ENCODE results near the gene NUTM2F. TPM values are rescaled to one million over a fixed set of nuclear protein-coding genes. Genes with fewer than 3 reads are reported as not detected.
"Not testable (repeated sequence)": the region's sequence is repeated elsewhere in the genome, so short reads cannot be mapped to it uniquely, and the experiment has no call there.

Gene NUTM2F
- total RNA-seq, 3 donors from 2014 or later (not counting 1 experiment from before 2014, with no cell fraction given): not detected

DNA sequence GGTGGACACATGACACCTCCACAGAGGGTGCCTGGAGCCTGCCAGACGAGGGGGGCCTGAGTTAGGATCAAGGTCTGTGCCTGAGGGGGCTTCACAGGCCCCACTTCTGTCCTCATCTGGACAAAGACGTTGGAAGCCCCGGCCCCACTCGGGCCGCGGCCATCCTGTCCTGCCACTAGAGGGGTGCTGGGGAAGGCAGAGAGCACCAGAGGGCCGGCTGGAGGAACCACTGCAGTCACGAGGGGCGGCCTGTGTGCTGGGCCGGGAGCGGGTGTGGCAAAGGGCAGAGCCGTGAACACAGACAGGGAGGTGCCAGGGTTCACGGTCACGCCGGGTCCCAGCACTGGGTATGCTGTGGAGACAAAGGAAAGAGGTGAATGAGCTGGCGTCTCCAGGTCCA lies 2.9 kb downstream of the NUTM2F start:
- 95% methylated on average over 14 of the region's 16 CpGs for WGBS (ENCODE audit: insufficient coverage)
- H3K27me3 ChIP-seq (ENCODE audit: control insufficient read depth, insufficient read depth, low read length); DNase-seq; ATAC-seq; intact Hi-C loops (cut with micrococcal nuclease); H3K36me3 ChIP-seq (ENCODE audit: control insufficient read depth, insufficient read depth, low read length); H3K27ac ChIP-seq (ENCODE audit: low read length); H3K4me3 ChIP-seq (ENCODE audit: low read length); H3K27me3 Mint-ChIP-seq (ENCODE audit: low read depth in 2 of 2); H3K9me3 Mint-ChIP-seq; H3K4me3 Mint-ChIP-seq; H3K4me1 Mint-ChIP-seq; H3K9me3 ChIP-seq (ENCODE audit: control insufficient read depth, insufficient read depth, low read length); H3K27ac Mint-ChIP-seq; H3K36me3 Mint-ChIP-seq; H3K4me1 ChIP-seq (ENCODE audit: control insufficient read depth, insufficient read depth, low read length): not testable (repeated sequence)

DNA sequence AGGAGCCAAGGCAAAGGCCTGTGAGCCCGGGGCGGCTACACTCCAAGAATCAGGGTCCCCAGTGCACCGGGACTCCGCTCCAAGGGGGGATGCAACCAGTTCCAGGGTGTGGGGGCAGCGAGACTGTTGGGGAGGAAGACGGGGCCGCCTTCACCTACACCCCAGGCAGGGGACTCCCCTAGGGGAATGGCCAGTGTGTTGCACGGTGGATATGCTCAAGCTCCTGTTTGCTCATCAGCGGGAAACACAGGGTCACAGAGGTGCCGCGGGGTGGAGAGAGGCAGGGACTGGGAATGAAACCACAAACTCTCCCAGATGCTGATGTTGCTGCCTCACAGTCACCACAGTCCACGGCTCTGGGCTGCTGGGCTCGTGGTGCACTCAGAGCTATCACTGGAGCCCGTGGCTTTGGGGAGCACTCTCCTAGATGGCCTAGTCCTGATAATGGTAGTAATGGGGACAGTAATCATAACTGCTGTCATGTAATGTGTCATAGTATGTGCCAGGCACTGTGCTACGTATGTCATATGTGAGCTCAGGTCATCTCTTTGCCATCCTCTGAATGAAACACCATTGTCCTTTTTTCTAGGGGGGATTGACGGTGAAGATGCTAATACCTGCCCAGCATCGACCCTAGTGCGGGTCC lies 5.2 kb downstream of the NUTM2F start:
- H3K4me3 ChIP-seq (ENCODE audit: low read length); H3K4me3 Mint-ChIP-seq; intact Hi-C loops (cut with micrococcal nuclease); H3K9me3 Mint-ChIP-seq; H3K27ac ChIP-seq (ENCODE audit: low read length); H3K27me3 ChIP-seq (ENCODE audit: control insufficient read depth, insufficient read depth, low read length); H3K9me3 ChIP-seq (ENCODE audit: control insufficient read depth, insufficient read depth, low read length); ATAC-seq; H3K36me3 ChIP-seq (ENCODE audit: control insufficient read depth, insufficient read depth, low read length); H3K36me3 Mint-ChIP-seq; H3K4me1 ChIP-seq (ENCODE audit: control insufficient read depth, insufficient read depth, low read length); H3K27ac Mint-ChIP-seq; H3K4me1 Mint-ChIP-seq; H3K27me3 Mint-ChIP-seq (ENCODE audit: low read depth in 2 of 2); DNase-seq: not testable (repeated sequence)
- WGBS (ENCODE audit: insufficient coverage): 82% methylated on average over 8 of the region's 18 CpGs

DNA sequence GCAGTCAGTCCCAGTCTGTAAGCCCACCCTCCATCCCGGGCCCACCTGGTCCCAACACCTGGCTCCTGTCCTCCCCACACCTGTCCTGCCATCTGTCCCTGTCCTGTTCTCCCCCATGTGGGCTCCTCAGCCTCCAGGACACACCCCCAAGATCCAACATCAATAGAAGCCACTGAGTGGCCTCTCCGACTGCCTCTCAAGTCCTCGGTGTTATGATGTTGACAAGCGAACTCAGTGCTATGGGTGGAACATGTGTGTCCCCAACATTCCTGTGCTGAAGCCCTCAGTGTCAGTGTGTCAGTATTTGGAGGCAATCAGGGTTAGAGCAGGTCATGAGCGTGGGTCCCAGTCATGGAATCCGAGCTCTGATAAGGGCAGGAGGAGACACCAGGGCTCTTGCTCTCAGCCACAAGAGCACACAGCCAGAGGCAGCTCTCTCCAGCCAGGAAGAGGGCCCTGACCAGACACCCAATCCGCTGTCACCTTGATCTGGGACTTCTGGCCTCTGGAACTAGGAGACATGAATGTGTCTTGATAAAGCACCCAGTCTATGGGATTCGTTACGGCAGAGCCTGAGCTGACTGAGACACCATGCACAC lies 6.0 kb downstream of the NUTM2F start:
- H3K4me3 ChIP-seq (ENCODE audit: low read length); H3K27me3 ChIP-seq (ENCODE audit: control insufficient read depth, insufficient read depth, low read length); H3K4me1 ChIP-seq (ENCODE audit: control insufficient read depth, insufficient read depth, low read length); H3K36me3 Mint-ChIP-seq; H3K36me3 ChIP-seq (ENCODE audit: control insufficient read depth, insufficient read depth, low read length); H3K27ac ChIP-seq (ENCODE audit: low read length); DNase-seq; intact Hi-C loops (cut with micrococcal nuclease); H3K9me3 ChIP-seq (ENCODE audit: control insufficient read depth, insufficient read depth, low read length); H3K4me1 Mint-ChIP-seq; H3K27ac Mint-ChIP-seq; H3K9me3 Mint-ChIP-seq; H3K4me3 Mint-ChIP-seq; ATAC-seq; H3K27me3 Mint-ChIP-seq (ENCODE audit: low read depth in 2 of 2): not testable (repeated sequence)
- WGBS (ENCODE audit: insufficient coverage): 83% methylated on average over 4 of the region's 9 CpGs

DNA sequence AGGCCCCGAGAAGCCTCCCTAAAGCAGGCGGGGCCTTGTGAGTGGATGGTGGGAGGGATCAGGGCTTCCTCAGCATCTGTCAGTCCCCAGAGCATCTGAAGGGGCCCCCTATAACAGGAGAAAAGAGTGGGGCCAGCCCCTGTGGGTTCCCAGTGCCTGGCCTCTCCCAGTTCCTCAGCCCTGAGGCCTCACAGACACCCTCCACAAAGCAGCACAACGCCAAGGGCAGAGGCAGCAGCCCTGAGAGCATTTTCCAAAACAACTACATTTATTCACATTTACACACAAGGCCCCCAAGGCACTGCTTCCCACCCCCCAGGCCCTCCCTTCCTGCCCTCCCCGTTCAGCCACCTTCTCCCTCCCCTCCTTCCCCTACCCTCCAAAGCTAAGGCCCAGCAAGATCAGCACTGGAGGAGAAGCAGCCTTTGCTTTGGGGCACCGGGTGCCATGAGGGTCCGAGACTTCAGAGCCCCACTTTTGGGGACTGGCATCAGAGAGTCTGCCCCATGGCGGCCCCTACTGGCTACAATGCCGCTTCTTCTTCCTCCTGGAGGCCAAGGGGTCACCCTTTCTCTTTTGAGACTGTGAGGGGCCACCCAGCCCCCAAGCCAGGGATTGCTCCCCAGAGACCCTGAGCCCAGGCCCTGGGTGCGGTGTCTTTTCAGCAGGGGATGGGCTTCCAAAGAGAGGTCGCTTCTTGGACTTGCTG lies 10.3 kb downstream of the NUTM2F start:
- H3K27me3 Mint-ChIP-seq (ENCODE audit: low read depth in 2 of 2): not testable (repeated sequence)

DNA sequence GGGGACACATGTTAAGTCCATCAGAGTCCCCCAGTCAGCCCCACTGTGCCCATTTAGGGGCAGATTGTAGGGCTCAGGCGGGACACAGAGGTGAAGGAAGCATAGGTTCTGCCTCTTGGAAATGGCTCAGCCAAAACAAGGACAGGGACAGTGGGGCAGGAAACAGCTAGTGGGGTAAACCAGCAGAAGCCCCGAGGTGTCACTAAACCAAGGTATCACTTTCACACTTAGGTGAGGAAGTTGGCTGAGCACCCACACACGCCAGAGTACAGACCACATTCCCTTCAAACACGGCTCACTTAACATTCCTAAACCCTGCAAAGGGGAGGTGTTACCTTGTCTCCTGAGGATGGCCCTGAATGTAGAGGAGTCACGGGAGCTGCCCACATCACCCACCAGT lies 12.2 kb downstream of the NUTM2F start:
- H3K27me3 ChIP-seq (ENCODE audit: control insufficient read depth, insufficient read depth, low read length); H3K9me3 ChIP-seq (ENCODE audit: control insufficient read depth, insufficient read depth, low read length); H3K27ac Mint-ChIP-seq; H3K27ac ChIP-seq (ENCODE audit: low read length); H3K4me3 ChIP-seq (ENCODE audit: low read length); DNase-seq; intact Hi-C loops (cut with micrococcal nuclease); H3K4me1 ChIP-seq (ENCODE audit: control insufficient read depth, insufficient read depth, low read length); H3K4me3 Mint-ChIP-seq; H3K36me3 Mint-ChIP-seq; H3K36me3 ChIP-seq (ENCODE audit: control insufficient read depth, insufficient read depth, low read length); H3K9me3 Mint-ChIP-seq; H3K4me1 Mint-ChIP-seq; H3K27me3 Mint-ChIP-seq (ENCODE audit: low read depth in 2 of 2): not testable (repeated sequence)
- ATAC-seq: peak; percentile 46 to 66 (median 60)
- WGBS (ENCODE audit: insufficient coverage): no CpG with 5 or more reads among the region's 5 CpGs

More for the DNA sequence above, 10.3 kb downstream of the NUTM2F start:
- H3K4me3 ChIP-seq (ENCODE audit: low read length); H3K27ac Mint-ChIP-seq; H3K9me3 ChIP-seq (ENCODE audit: control insufficient read depth, insufficient read depth, low read length); H3K4me1 Mint-ChIP-seq; H3K36me3 Mint-ChIP-seq; intact Hi-C loops (cut with micrococcal nuclease); DNase-seq; H3K27ac ChIP-seq (ENCODE audit: low read length); H3K36me3 ChIP-seq (ENCODE audit: control insufficient read depth, insufficient read depth, low read length); ATAC-seq; H3K4me3 Mint-ChIP-seq; H3K4me1 ChIP-seq (ENCODE audit: control insufficient read depth, insufficient read depth, low read length); H3K27me3 ChIP-seq (ENCODE audit: control insufficient read depth, insufficient read depth, low read length); H3K9me3 Mint-ChIP-seq: not testable (repeated sequence)
- WGBS (ENCODE audit: insufficient coverage): no CpG with 5 or more reads among the region's 10 CpGs

DNA sequence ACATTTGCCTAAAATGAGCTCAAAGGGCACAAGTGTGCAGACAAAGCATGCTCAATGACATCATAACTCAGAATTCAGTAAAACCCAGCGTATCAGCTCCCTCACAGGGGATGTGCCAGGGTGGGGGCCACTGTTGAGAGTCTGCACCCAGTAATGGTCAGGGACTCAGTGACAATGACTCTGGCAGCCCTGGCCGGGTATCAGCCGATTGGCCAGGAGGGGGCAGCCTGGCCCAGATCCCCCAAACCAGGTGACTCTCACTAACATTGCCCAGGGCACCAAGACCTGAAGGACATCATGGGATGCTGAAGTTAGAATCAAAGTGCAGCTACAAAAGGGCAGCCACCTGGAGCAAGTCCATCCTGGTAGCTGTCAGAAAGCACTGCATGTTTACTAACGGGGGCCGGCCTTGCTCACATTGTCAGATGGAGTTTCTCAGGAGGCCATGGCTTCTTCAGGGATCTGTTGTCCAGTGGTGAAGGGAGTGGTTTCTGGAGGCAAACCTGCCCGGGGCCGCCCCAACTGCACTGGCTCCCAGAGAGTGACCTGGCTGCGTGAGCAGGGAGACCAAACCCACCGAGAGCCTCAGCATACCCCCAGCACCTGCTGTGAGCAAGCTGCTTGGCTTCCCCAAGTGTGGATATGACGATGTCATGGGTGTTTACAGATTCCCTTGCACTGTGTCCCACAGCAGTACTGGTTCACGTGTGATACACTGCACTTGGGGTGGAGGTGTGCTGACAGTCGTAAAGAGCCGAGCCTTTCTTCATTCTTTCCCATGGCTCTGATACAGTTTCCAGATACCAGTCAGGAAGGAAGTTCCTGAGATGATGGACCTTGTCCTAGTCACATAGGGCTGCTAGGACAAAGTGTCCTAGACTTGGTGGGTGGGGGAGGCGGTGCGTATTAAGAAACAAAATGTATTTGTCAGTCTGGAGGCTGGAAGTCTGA lies 13.1 kb downstream of the NUTM2F start:
- H3K27me3 ChIP-seq (ENCODE audit: control insufficient read depth, insufficient read depth, low read length); H3K9me3 ChIP-seq (ENCODE audit: control insufficient read depth, insufficient read depth, low read length); H3K4me3 ChIP-seq (ENCODE audit: low read length); H3K36me3 ChIP-seq (ENCODE audit: control insufficient read depth, insufficient read depth, low read length); DNase-seq; H3K27ac ChIP-seq (ENCODE audit: low read length); H3K36me3 Mint-ChIP-seq; H3K4me3 Mint-ChIP-seq; H3K27ac Mint-ChIP-seq; H3K4me1 Mint-ChIP-seq; H3K27me3 Mint-ChIP-seq (ENCODE audit: low read depth in 2 of 2); H3K9me3 Mint-ChIP-seq; H3K4me1 ChIP-seq (ENCODE audit: control insufficient read depth, insufficient read depth, low read length); intact Hi-C loops (cut with micrococcal nuclease): not testable (repeated sequence)
- WGBS (ENCODE audit: insufficient coverage): no CpG with 5 or more reads among the region's 15 CpGs
- ATAC-seq: peak in 1 of 3 donors; percentile 49

Data from natural killer cell (primary cell).